RCC 7860 (cell line): ENCODE data around the gene ING2.
A peak's percentile ranks its signal among the peaks of the same experiment; 100 is the strongest.

Experiments used
- DNase-seq: peaks from one replicate; pipeline ENCODE4 v3.0.0-alpha.2; 2015; ENCODE audit warnings: low spot score
- FAIRE-seq: peaks from 2 replicates; lab custom pipeline; 2012; peaks lifted over from hg19 to GRCh38; lab: Jason Lieb, UNC

ING2 gene

GRCh38 chr4:183499389-183499788 lies 5.5 kb upstream of the ING2 start:
- no peak for DNase-seq
- FAIRE-seq = no peak

- DNase-seq (no peak), FAIRE-seq (no peak)
Measured at GRCh38 chr4:183499801-183500200, 5.1 kb upstream of the ING2 start.

GRCh38 chr4:183503497-183504063 lies 1.3 kb upstream of the ING2 start:
- DNase-seq = no peak

GRCh38 chr4:183504064-183504929 lies 561 bp upstream of the ING2 start:
- DNase-seq (peak; percentile 77), FAIRE-seq (no peak)

More at GRCh38 chr4:183503497-183504063, 1.3 kb upstream of the ING2 start:
- FAIRE-seq = no peak

- DNase-seq (peak; percentile 41), FAIRE-seq (no peak)
Measured at GRCh38 chr4:183505611-183506388, 942 bp downstream of the ING2 start.

- FAIRE-seq (no peak), DNase-seq (no peak)
Measured at GRCh38 chr4:183506389-183506735, 1.5 kb downstream of the ING2 start.

GRCh38 chr4:183507925-183508696 lies 3.3 kb downstream of the ING2 start:
- FAIRE-seq (no peak), DNase-seq (no peak)

- no peak for FAIRE-seq
- DNase-seq = no peak
Measured at GRCh38 chr4:183508697-183509335, 4.0 kb downstream of the ING2 start.

GRCh38 chr4:183515411-183515810 lies 10.6 kb downstream of the ING2 start:
- FAIRE-seq (no peak), DNase-seq (no peak)

- DNase-seq (no peak), FAIRE-seq (no peak)
Measured at GRCh38 chr4:183517194-183517593, 12.3 kb downstream of the ING2 start.

- FAIRE-seq (no peak), DNase-seq (no peak)
Measured at GRCh38 chr4:183517781-183518180, 12.9 kb downstream of the ING2 start.

GRCh38 chr4:183522821-183523220 lies 18.0 kb downstream of the ING2 start:
- DNase-seq (no peak), FAIRE-seq (no peak)

- FAIRE-seq (no peak), DNase-seq (no peak)
Measured at GRCh38 chr4:183527326-183527725, 22.5 kb downstream of the ING2 start.

- FAIRE-seq = peak; percentile 80
- DNase-seq = peak; percentile 53
Measured at GRCh38 chr4:183532821-183533220, 28.0 kb downstream of the ING2 start.

- FAIRE-seq = no peak
- no peak for DNase-seq
Measured at GRCh38 chr4:183533698-183534097, 28.8 kb downstream of the ING2 start.

- FAIRE-seq (no peak), DNase-seq (no peak)
Measured at GRCh38 chr4:183540410-183541009, 35.7 kb downstream of the ING2 start.

GRCh38 chr4:183541010-183541751 lies 36.3 kb downstream of the ING2 start:
- FAIRE-seq (no peak), DNase-seq (no peak)

- DNase-seq = no peak
- FAIRE-seq = no peak
Measured at GRCh38 chr4:183541752-183542040, 36.8 kb downstream of the ING2 start.

- FAIRE-seq = no peak
- no peak for DNase-seq
Measured at GRCh38 chr4:183543435-183543834, 38.6 kb downstream of the ING2 start.

GRCh38 chr4:183544109-183544508 lies 39.3 kb downstream of the ING2 start:
- DNase-seq = no peak
- no peak for FAIRE-seq
